GM12878 (cell line): ENCODE data around the gene PGAP6.
A peak's percentile ranks its signal among the peaks of the same experiment; 100 is the strongest.

ENCODE experiments used
- BCLAF1 ChIP-seq: fragments of 450-650 bp; IDR thresholded peaks from 2 replicates; pipeline ENCODE4 v1.6.1; 2017; ENCODE audit warnings: antibody characterized with exemption, mild to moderate bottlenecking, moderate library complexity
- BHLHE40 ChIP-seq, 2 experiments: fragments of 450-650 bp in 1 of 2; IDR thresholded peaks; 2 replicates each; pipeline ENCODE4 v1.6.1; 2011 to 2017; ENCODE audit warnings: low read depth in 2 of 2, borderline replicate concordance in 1 of 2, improper control_type of control experiment in 1 of 2, low read length in 1 of 2, mild to moderate bottlenecking in 1 of 2
- CEBPZ ChIP-seq: fragments of 150-350 bp; IDR thresholded peaks from 2 replicates; pipeline ENCODE4 v1.6.1; 2016; ENCODE audit warnings: low read depth, low read length
- CHD2 ChIP-seq: IDR thresholded peaks from 2 replicates; pipeline ENCODE4 v1.6.1; 2011; ENCODE audit warnings: low read depth, low read length, improper control_type of control experiment, borderline replicate concordance
- CTCF ChIP-seq, 3 experiments: IDR thresholded peaks in 2 of 3; conservative IDR thresholded peaks in 1 of 3; 2 replicates each; pipeline ENCODE4 v1.5.1; 2011; ENCODE audit warnings: low read depth in 3 of 3, low read length in 3 of 3, mild to moderate bottlenecking in 3 of 3, control low read depth in 2 of 3, moderate library complexity in 2 of 3, inconsistent platforms in 1 of 3, mixed read lengths in 1 of 3; ENCODE audit not compliant: control insufficient read depth in 2 of 3, insufficient read depth in 1 of 3; ENCODE audit errors: extremely low read depth in 1 of 3
- LARP7 ChIP-seq: fragments of 450-650 bp; IDR thresholded peaks from 2 replicates; pipeline ENCODE4 v1.6.1; 2017; ENCODE audit warnings: mild to moderate bottlenecking
- NFIC ChIP-seq: IDR thresholded peaks from 2 replicates; pipeline ENCODE4 v1.6.1; 2012; ENCODE audit warnings: low read depth, mild to moderate bottlenecking, inconsistent platforms, low read length, moderate library complexity
- POLR2A ChIP-seq: IDR thresholded peaks from 2 replicates; pipeline ENCODE4 v1.6.1; 2011; ENCODE audit warnings: low read depth, mild to moderate bottlenecking, low read length
- REST ChIP-seq: IDR thresholded peaks from 2 replicates; pipeline ENCODE4 v1.6.1; 2012; ENCODE audit warnings: mild to moderate bottlenecking, low read depth, low read length
- SP1 ChIP-seq: IDR thresholded peaks from one replicate; pipeline ENCODE4 v1.6.1; 2011; ENCODE audit warnings: low read depth, low read length

- TF ChIP-seq CEBPZ (no peak), CHD2 (no peak), POLR2A (peak; percentile 32; the same call in 1 of the 2 replicates), BHLHE40 (IDR thresholded peaks at IDR 0.05; ENCODE audit: borderline replicate concordance in 1 of 2, low read depth in 2 of 2, low read length in 1 of 2) (no peak), LARP7 (no peak), CTCF (IDR thresholded peaks at IDR 0.05 in 2 of 3, conservative IDR thresholded peaks at IDR 0.05 in 1 of 3; ENCODE audit: control insufficient read depth in 2 of 3, extremely low read depth in 1 of 3, insufficient read depth in 1 of 3, low read depth in 3 of 3, low read length in 3 of 3) (no peak), NFIC (no peak), BCLAF1 (no peak), SP1 (no peak), REST (no peak)
Observed at GRCh38 chr16:366476-366875, 15.3 kb downstream of the PGAP6 start.
